HG03520 (cell line): ENCODE measurements around the gene POU2AF3.

Source experiments
- ATAC-seq: cut with Tn5 transposase; IDR thresholded peaks from one replicate; pipeline ENCODE4 v1.9.1; 2021; ENCODE audit warnings: mild to moderate bottlenecking, moderate library complexity; ENCODE audit not compliant: unreplicated experiment

POU2AF3 gene

GRCh38 chr11:111352231-111352746 is 53.9 kb downstream of the POU2AF3 start:
- ATAC-seq: no peak

- no peak for ATAC-seq
These were observed 54.8 kb downstream of the POU2AF3 start for GRCh38 chr11:111352935-111353710.

- ATAC-seq: no peak
These were observed 55.6 kb downstream of the POU2AF3 start for GRCh38 chr11:111353776-111354600.

GRCh38 chr11:111354601-111354891 is 56.2 kb downstream of the POU2AF3 start:
- no peak for ATAC-seq

GRCh38 chr11:111355101-111355500 is 56.8 kb downstream of the POU2AF3 start:
- ATAC-seq: no peak

GRCh38 chr11:111355956-111356659 is 57.8 kb downstream of the POU2AF3 start:
- no peak for ATAC-seq

GRCh38 chr11:111356660-111357048 is 58.3 kb downstream of the POU2AF3 start:
- no peak for ATAC-seq

GRCh38 chr11:111357150-111358037 is 59.0 kb downstream of the POU2AF3 start:
- ATAC-seq: no peak
